RKO (cell line): ENCODE measurements around the gene SH2B2.
"Not testable (repeated sequence)": the region's sequence is repeated elsewhere in the genome, so short reads cannot be mapped to it uniquely, and the experiment has no call there.

Experiments
- DNase-seq: peaks from one replicate; pipeline ENCODE4 v3.0.0-alpha.2; 2016; ENCODE audit warnings: low spot score

Gene SH2B2

DNA sequence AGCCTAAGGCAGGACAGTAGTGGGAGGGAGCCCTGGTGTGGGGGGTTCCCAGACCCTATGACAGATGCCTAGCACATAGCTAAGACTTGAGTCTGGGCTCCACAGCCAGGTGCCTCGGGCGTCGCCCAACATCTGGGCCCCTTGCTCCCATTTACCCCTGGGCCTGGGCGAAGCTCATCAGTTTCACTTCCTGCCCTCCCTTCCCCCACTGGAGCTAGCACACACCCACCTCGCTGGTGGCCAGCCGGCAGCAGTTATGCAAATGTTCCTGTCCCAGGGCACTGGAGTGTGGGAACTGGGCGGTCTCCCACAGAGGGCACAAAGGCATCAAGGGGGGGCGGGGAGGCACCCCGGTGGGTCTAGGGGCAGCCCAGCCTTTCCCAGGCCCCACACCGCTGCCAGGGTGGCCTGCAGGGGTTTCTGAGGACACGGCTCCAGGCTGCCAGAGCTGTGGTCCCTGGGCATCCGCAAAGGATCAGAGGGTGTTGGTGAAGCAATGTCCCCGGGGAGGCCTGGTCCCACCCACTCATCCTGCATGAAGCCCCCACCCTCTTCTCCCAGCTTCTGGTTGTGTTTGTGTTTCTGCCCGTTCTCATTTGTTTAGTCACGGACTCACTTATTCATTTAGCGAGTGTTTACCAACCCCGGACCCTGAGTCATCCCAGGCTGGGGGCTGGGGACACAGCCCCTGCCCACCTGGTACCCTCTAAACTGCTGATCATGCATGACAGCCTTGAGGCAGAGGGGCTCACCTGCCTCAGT lies 20.4 kb downstream of the SH2B2 start:
- no peak for DNase-seq

DNA sequence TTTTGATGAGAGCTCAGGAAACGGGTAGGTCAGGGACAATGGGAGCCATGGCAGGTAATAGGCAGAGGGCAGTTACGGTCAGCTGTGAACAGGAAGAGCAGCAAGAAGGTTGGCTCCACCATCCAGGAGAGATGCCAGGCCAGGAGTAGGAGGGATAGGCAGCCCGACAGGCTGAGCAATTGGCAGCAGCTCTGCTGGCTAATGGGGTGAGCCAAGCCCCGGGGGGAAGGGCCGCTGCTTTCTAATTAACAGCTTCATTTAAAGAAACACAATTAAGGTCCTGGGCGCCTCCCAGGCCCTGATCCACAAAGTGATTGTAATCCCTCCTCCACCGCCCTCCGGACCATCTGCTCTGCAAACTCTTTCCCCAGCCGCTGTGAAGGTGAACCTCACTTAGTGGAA lies 23.7 kb downstream of the SH2B2 start:
- no peak for DNase-seq

DNA sequence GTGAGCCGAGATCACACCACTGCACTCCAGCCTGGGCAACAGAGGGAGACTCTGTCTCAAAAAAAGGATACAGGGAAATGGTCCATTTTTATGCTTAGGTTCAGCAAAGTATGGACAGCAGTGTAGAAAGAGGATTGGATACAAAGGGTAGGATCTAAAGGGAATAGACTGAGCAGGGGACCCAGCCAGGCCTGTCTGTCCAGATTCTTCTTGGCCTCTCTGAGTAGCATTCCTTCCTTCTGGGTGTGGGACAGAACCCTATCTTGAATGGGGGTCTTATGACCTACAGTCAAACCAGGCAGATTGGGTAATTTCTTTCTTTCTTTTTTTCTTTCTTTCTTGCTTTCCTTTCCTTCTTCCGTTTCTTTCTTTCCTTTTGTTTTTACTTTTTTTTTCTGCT lies 25.6 kb downstream of the SH2B2 start:
- DNase-seq: no peak

DNA sequence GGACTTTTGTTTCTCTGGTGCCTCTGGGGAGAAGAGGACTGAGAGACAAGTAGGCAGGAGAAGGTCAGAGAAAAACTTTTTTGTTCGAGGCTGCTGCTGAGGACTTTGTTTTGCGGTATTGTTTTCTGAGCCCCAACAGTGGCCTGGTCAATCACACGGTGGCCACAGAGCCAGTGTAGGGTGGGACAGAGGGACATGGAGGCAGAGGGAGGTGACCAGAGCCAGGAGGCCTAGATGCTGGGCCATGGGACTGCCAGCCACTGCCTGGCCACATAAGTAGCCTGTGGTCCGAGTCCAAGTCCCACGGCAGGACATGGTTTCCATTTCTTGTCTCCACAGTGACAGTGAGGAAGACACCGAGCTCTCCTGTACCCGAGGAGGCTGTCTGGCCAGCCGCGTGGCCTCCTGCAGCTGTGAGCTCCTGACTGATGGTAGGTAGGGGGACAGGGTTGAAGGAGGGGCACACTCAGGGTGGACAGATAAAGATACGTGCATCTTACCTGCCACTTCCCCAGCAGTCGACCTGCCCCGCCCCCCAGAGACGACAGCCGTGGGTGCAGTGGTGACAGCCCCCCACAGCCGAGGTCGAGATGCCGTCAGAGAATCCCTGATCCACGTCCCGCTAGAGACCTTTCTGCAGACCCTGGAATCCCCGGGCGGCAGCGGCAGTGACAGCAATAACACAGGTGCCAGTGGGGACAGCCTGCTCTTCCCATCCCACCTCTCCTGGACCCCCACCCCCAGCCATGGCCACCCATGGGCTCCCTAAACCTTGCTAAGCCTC lies 27.5 kb downstream of the SH2B2 start:
- DNase-seq: no peak

DNA sequence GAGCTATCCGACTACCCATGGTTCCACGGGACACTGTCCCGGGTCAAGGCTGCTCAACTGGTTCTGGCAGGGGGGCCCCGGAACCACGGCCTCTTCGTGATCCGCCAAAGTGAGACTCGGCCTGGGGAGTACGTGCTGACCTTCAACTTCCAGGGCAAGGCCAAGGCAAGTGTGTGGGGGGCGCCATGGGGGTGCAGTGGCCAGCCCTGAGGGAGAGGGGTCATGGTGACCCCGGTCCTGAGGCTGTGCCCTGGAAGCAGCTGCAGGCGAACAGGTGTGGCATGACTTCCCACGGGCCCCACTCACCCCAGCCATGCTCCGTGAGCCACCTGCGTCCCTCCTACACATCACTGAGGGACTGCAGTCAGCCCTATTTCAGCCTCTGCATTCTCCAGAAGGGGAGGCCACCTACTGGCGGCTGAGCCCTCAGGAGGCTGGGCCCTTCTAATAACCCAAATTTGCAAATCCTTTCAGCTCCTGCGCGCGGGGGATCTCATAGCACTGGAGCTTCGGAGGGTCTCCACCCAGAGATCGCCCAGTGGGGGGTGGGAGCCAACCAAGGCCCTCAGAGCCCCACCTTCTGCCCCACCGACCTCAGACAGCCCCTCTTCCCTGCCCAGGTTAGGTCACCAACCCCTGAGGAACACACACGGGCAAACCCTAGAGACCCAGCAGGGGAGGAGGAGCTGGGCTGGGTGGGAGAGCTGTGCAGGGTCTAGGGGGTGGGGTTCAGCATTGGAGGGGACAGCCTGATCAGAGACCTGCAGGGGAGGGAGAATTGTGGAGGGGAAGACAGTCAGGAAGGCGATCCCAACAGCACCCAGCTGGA lies 30.8 kb downstream of the SH2B2 start:
- DNase-seq: no peak

DNA sequence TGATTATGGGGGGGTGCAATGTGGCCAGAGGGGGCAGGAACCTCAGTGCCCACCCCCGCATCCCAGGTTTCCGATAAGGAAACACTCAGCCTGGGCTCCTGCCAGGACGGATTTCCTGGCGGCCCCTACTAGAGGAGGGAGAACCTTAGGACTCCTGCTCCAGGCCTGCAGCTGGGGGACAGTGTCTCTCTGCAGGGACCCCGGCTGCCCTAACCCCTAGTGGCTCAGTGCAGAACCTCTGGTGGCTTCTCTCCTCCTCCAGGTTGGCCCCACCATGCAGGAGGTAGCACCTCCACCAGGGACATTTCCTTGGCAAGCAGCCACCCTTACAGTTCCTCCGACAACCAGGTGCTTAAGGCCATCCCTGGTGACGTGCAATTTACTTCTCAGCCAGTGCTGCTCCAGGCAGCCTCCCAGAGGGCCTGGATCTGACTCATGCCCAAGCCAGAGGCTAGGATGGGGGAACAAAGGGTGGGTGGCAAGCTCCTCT lies 31.9 kb downstream of the SH2B2 start:
- no peak for DNase-seq

DNA sequence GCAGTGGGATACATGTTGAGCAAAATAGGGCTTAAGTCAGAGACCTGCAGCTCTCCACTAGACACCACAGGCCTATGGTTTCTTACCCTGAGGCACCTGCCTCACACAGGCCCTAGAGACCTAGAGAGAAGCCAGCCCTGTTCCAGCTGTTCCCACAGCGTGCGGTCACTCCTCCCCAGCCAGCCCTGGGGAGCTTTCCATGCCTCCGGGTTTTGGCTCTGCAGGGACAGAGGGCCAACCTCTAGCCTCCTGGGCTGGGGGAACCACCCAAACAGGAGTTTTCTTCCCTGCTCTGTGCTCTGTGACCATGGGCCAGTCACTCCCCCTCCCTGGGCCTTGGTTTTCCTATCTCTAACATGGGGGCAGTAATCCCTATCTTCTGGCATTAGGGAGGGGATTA lies 33.0 kb downstream of the SH2B2 start:
- no peak for DNase-seq

DNA sequence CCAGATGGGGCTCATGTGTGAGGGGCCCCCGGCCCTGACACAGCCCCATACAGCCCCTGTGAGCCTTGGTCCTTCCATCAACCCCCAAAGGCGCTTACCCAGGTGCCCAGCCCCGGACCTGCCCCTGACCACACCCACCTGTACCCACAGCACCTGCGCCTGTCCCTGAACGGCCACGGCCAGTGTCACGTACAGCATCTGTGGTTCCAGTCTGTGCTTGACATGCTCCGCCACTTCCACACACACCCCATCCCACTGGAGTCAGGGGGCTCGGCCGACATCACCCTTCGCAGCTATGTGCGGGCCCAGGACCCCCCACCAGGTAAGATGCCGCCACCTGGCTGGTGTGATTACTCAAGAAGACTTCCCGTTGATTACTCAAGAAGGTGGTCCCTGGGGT lies 33.5 kb downstream of the SH2B2 start:
- DNase-seq: no peak

DNA sequence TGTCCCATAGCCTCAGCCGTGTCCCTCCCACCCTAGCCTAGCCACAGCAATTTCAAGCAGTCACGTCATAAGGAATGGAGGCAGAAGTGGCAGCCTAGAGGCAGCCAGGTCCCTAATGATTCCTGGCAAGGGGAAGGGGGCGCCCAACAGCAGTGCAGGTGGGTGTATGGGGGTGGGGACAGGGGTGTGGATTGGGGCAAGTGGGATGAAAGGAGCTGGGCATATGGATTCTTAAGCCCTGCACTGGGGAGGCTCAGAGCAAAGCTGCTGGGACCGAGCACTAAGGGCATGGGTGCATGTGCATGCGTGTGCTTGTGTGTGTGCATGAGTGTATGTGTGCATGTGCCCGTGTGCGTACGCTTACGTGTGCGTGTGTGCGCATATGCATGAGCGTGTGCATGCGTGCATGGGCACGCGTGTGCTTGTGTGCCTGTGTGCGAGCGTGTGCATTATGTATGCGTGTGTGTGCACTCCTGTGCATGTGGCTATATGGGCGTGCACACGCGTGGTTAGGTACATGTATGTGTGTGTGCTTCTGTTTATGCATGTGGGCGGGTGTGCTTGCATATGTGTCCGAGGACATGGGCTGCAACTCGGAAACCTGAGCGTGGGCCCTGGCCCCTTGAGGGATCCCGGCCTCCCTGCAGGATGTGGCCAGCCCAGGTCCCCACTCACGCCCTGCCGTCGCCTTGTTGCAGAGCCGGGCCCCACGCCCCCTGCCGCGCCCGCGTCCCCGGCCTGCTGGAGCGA lies 34.1 kb downstream of the SH2B2 start:
- no peak for DNase-seq

DNA sequence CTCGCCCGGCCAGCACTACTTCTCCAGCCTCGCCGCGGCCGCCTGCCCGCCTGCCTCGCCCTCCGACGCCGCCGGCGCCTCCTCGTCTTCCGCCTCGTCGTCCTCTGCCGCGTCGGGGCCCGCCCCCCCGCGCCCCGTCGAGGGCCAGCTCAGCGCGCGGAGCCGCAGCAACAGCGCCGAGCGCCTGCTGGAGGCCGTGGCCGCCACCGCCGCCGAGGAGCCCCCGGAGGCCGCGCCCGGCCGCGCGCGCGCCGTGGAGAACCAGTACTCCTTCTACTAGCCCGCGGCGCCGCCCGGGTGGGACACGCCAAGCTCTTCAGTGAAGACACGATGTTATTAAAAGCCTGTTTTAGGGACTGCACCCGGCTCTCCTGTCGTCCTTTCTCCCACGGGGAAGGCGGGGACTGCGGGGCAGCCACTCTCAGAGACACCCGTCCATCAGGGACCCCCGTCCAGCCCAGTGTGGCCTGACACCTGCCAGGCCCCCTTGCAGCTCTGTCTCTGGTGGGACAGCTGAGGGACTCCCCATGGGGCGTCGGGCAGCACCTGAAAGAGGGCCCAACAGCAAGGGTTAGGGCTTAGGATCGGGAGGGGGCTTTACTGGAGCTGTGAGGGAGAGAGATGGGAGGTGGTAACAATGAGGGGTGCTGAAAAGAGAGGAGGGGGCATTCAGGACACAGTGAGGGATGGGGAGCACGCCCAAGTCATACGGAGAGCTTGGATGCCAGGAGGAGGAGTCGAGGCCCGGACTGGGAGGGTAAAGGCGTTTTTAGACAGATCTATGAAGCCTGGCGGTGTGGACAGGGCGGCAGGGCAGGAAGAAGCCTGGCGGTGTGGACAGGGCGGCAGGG lies 34.9 kb downstream of the SH2B2 start:
- no peak for DNase-seq

DNA sequence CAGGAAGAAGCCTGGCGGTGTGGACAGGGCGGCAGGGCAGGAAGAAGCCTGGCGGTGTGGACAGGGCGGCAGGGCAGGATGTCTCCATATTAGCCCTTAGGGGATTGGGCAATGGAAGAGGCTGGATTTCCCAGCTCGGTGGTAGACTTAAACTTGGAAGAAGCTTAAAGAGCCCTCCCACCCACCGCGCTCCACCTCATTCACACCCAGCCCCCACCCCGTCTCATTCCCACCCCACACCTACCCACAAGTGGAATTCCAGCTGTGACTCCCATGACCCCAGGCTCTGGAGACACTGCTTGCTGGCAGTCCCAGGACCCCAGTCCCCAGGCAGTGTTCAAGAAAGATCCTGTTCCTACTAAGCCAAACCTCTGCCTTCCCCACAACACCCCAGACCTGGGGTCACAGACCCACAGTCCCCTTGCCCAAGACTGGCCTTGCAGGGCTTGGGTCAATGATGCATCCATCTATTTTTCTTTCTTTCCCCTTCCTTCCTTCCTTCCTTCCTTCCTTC lies 35.6 kb downstream of the SH2B2 start:
- DNase-seq: no peak

DNA sequence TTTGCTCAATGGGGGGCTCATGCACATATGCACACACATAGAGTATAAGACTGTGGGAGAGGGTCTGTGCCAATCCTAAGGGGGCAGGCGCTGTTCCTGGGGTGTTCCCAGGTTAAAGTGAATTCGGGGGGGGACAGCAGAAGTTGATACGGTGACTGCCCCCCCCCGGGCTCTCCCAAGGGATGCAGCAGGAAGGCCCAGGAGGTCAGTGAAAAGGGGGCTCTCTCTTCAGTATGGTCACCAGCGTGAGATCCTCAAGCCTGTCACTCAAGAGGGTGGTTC lies 37.2 kb downstream of the SH2B2 start:
- no peak for DNase-seq

DNA sequence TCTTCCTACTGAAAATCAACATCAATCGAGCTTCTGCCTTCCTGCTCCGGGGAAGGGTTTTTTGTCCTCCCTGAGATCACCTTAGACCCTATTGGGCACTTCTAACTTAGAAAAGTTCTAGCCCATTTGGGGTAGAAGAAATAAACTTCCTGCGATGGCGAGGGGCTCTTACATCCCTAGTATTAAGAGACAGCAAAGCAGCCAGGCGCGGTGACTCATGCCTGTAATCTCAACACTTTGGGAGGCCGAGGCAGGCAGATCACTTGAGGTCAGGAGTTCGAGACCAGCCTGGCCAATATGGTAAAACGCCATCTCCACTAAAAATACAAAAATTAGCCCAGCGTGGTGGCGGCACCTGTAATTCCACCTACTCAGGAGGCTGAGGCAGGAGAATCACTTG lies 38.4 kb downstream of the SH2B2 start:
- DNase-seq: not testable (repeated sequence)

DNA sequence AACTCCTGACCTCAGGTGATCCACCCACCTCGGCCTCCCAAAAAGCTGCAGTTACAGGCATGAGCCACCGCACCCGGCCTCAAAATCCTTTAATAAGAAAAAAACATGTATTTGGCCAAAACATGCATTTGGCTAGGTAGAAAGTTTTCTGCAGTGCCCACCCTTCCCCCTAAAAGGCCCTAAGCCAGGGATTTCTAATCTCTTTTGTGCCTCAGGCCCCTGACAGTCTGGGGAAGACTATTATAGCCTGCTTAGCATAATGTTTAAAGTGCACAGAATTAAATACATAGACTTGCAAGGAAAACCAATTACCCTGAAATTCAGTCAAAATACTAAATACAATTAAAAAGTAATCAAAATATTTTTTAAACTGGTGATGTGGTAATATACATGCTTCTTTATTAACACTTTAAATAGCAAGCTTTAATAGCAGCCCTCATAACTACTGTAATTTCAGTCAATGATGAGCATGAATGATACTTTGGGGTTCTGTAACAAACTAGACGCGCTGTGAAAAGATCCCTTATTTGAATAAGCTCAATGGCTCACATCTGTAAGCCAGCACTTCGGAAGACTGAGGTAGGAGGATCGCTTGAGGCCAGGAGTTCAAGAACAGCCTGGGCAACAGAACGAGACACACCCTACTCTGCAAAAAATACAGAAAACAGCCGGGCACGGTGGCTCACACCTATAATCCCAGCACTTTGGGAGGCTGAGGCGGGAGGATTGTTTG lies 39.7 kb downstream of the SH2B2 start:
- DNase-seq: no peak

DNA sequence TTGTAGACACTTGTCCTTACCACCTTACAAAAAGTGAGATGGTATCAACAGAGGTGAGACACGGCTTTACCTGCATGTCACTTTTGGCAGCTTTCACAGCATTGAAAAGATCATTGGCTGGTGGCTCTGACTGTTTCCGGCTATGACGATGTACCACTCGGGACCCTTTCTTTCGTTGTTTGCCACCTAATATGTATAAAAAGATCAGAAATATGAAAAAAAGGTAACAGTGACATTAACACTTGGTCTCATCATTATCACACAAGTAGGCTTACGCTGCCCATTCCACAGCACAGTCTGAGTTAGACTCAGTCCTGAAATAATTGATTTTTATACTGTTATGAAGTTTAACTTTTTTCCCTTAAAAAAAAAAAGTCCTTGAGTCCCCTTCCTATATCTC lies 40.5 kb downstream of the SH2B2 start:
- not testable (repeated sequence) for DNase-seq

DNA sequence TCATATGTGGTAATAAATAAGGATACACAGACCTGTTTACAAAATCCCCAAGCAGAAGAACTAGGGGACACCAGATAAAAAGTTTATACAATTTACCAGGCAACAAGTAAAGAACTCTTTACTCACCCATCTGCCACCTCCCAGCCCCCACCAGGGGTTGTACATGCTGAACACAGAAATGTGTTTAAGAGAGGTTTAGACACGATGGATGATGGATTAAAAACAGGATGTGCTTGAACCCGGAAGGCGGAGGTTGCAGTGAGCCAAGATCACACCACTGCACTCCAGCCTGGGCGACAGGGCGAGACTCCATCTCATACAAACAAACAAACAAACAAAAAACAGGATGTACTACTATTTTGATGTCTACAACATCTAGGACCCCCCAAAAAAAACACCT lies 42.2 kb downstream of the SH2B2 start:
- not testable (repeated sequence) for DNase-seq

DNA sequence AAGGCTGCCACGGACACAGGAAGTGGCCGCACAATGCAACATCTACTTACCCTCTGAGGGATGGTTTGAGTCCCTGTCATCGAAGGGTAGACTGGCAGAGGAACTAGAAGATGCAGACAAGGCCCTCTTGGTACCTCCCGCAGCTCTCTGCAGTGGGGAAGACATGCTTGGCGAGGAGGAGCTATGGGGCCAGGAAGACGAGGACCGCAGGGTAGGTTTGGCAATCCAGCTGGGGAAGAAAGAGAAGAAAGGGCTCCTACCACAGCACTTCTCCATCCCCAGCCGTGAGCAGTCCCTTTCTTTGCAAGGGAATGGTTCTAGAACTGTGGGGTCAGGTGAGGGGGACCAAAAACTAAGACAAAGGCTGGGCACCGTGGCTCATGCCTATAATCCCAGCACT lies 42.7 kb downstream of the SH2B2 start:
- not testable (repeated sequence) for DNase-seq

DNA sequence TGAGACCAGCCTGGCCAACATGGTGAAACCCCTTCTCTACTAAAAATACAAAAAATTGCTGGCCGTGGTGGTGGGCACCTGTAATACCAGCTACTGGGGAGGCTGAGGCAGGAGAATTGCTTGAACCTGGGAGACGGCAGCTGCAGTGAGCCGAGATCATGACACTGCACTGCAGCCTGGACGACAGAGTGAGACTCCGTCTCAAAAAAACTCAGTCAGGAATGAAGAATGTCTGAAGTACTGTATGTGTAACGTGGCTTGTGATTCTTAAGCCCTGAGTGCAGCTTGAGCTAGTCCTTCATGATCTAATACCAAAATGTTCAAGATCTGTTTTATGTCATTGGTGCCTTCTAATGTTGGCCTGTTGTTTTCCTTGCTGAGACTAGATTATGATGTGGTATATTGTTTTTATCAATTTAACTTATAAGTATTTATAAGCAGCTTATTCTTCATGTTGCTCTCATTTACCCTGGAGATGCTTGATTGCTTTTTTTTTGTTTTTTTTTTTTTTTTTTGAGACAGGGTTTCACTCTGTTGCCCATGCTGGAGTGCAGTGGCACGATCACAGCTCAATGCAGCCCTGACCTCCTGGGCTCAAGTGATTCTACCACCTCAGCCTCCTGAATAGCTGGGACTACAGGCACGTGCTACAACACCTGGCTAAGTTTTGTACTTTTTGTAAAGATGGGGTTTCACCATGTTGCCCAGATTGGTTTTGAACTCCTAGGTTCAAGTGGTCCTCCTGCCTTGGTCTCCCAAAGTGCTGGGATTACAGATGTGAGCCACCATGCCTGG lies 44.2 kb downstream of the SH2B2 start:
- not testable (repeated sequence) for DNase-seq

DNA sequence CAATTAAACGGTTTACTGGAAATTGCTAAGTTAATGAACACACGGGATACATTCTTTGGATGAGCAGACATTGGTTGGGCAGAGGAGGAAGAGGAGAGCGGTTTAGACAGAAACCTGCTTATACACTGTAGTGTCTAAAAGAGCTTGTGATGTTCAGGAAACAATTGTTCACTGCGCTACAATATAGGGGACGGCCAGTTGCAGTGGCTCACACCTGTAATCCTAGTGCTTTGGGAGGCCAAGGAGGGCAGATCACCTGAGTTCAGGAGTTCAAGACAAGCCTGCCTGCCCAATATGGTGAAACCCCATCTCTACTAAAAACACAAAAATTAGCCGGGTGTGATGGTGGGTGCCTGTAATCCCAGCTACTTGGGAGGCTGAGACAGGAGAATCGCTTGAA lies 48.9 kb downstream of the SH2B2 start:
- not testable (repeated sequence) for DNase-seq
